HEK293 (cell line): ENCODE data around the gene PTPRN2.

Source experiments
- CTCF ChIA-PET: fragments of 350-600 bp; formaldehyde crosslinking; extraction: SDS; loops from one replicate; lab custom pipeline; 2021; ENCODE audit warnings: antibody characterized with exemption; lab: Yijun Ruan, JAX
- POLR2A ChIA-PET: fragments of 300-600 bp; formaldehyde crosslinking; extraction: SDS; loops from one replicate; lab custom pipeline; 2020; ENCODE audit warnings: antibody characterized with exemption, inconsistent platforms; lab: Yijun Ruan, JAX
- H3K27ac ChIP-seq: fragments of 200-500 bp; sonication (Bioruptor generic); 2 replicates; pipeline ENCODE4 v1.5.1; 2014; ENCODE audit warnings: low read depth, low read length, control low read depth, inconsistent platforms; ENCODE audit errors: extremely low read depth
- H3K36me3 ChIP-seq, 2 experiments: fragments of 200-500 bp in 1 of 2; sonication (Bioruptor generic) in 1 of 2; 1 replicate in 1 of 2; 2 replicates in 1 of 2; pipeline ENCODE4 v1.5.1; 2014 to 2017; ENCODE audit warnings: inconsistent platforms in 2 of 2, low read length in 2 of 2; ENCODE audit not compliant: control insufficient read depth in 2 of 2, insufficient read depth in 1 of 2
- H3K4me1 ChIP-seq: fragments of 200-500 bp; sonication (Bioruptor generic); 2 replicates; pipeline ENCODE4 v1.5.1; 2014; ENCODE audit warnings: mild to moderate bottlenecking, low read length, inconsistent platforms; ENCODE audit not compliant: control insufficient read depth, insufficient read depth
- H3K4me3 ChIP-seq: 2 replicates; pipeline ENCODE4 v1.5.1; 2011; ENCODE audit warnings: low read depth, mild to moderate bottlenecking, control low read depth, low read length, moderate library complexity
- H3K9me3 ChIP-seq: fragments of 200-500 bp; sonication (Bioruptor generic); 2 replicates; pipeline ENCODE4 v1.5.1; 2014; ENCODE audit warnings: low read depth, low read length, inconsistent platforms; ENCODE audit not compliant: control insufficient read depth, insufficient read depth
- GLIS2 ChIP-seq: fragments of 450-650 bp; formaldehyde crosslinking; IDR thresholded peaks from 2 replicates; pipeline ENCODE4 v1.5.1; 2016; ENCODE audit warnings: missing biosample characterization, missing genetic modification characterization
- HOXC10 ChIP-seq: sonication (generic); formaldehyde crosslinking; IDR thresholded peaks from 2 replicates; pipeline ENCODE4 v1.8.1; 2023; ENCODE audit warnings: mild to moderate bottlenecking, missing genetic modification reagents
- TRIM28 ChIP-seq: IDR thresholded peaks from 2 replicates; pipeline ENCODE4 v1.6.1; 2011; ENCODE audit warnings: low read length, control low read depth, borderline replicate concordance
- ZIC2 ChIP-seq: fragments of 450-650 bp; formaldehyde crosslinking; IDR thresholded peaks from 2 replicates; pipeline ENCODE4 v1.5.1; 2016; ENCODE audit warnings: missing biosample characterization, missing genetic modification characterization
- ZNF16 ChIP-seq: fragments of 450-650 bp; formaldehyde crosslinking; IDR thresholded peaks from 2 replicates; pipeline ENCODE4 v1.5.1; 2016; ENCODE audit warnings: low read depth, missing biosample characterization, missing genetic modification characterization
- ZNF354C ChIP-seq: fragments of 450-650 bp; formaldehyde crosslinking; IDR thresholded peaks from 2 replicates; pipeline ENCODE4 v1.5.1; 2016; ENCODE audit warnings: missing biosample characterization, missing genetic modification characterization, low read depth, borderline replicate concordance
- ZNF514 ChIP-seq: fragments of 450-650 bp; formaldehyde crosslinking; IDR thresholded peaks from 2 replicates; pipeline ENCODE4 v1.5.1; 2016; ENCODE audit warnings: missing biosample characterization, missing genetic modification characterization
- ZNF544 ChIP-seq: fragments of 450-650 bp; formaldehyde crosslinking; IDR thresholded peaks from 2 replicates; pipeline ENCODE4 v1.5.0; 2017; ENCODE audit warnings: missing biosample characterization, missing genetic modification characterization
- ZNF658 ChIP-seq: fragments of 450-650 bp; formaldehyde crosslinking; IDR thresholded peaks from 2 replicates; pipeline ENCODE4; 2016; ENCODE audit warnings: missing biosample characterization, missing genetic modification characterization
- ZNF670 ChIP-seq: fragments of 450-650 bp; formaldehyde crosslinking; IDR thresholded peaks from 2 replicates; pipeline ENCODE4 v1.5.1; 2016; ENCODE audit warnings: missing biosample characterization, missing genetic modification characterization, low read depth
- ZNF677 ChIP-seq: fragments of 450-650 bp; IDR thresholded peaks from 2 replicates; pipeline ENCODE4 v1.5.0; 2018; ENCODE audit warnings: missing biosample characterization, mild to moderate bottlenecking, missing genetic modification characterization, moderate library complexity
- ZNF707 ChIP-seq: fragments of 450-650 bp; formaldehyde crosslinking; IDR thresholded peaks from 2 replicates; pipeline ENCODE4 v1.5.1; 2016; ENCODE audit warnings: missing biosample characterization, missing genetic modification characterization
- ZNF76 ChIP-seq: fragments of 450-650 bp; formaldehyde crosslinking; IDR thresholded peaks from 2 replicates; pipeline ENCODE4; 2016; ENCODE audit warnings: low read depth, missing biosample characterization, missing genetic modification characterization, borderline replicate concordance
- ZNF791 ChIP-seq: fragments of 450-650 bp; formaldehyde crosslinking; IDR thresholded peaks from 2 replicates; pipeline ENCODE4 v1.5.1; 2016; ENCODE audit warnings: missing biosample characterization, missing genetic modification characterization
- TF ChIP-seq, protein P1 (sequence below): fragments of 450-650 bp; formaldehyde crosslinking; IDR thresholded peaks from 2 replicates; pipeline ENCODE4 v1.5.1; 2016; ENCODE audit warnings: missing biosample characterization, missing genetic modification characterization
- TF ChIP-seq, protein P2 (sequence below): fragments of 450-650 bp; IDR thresholded peaks from 2 replicates; pipeline ENCODE4 v1.5.1; 2018; ENCODE audit warnings: missing biosample characterization, missing genetic modification characterization
- TF ChIP-seq, protein P3 (sequence below): fragments of 450-650 bp; formaldehyde crosslinking; optimal IDR thresholded peaks from 2 replicates; pipeline ENCODE3; 2016; ENCODE audit warnings: missing biosample characterization, mild to moderate bottlenecking, missing genetic modification characterization
- TF ChIP-seq, protein P4 (sequence below): fragments of 450-650 bp; formaldehyde crosslinking; IDR thresholded peaks from 2 replicates; pipeline ENCODE4 v1.5.1; 2016; ENCODE audit warnings: missing biosample characterization, missing genetic modification characterization

Gene PTPRN2

GRCh38 chr7:157708919-157709295 is 878.7 kb downstream of the PTPRN2 start:
- POLR2A ChIA-PET: no interaction called here
- Histone ChIP-seq H3K27ac (no peak overlapping the region), H3K4me1 (no peaks in the 10 kb centered on the region), H3K9me3 (no peaks in the 10 kb centered on the region), H3K36me3 (no peaks in the 10 kb centered on the region), H3K4me3 (no peak overlapping the region)
- CTCF ChIA-PET: no interaction called here
- TF ChIP-seq, protein P1, sequence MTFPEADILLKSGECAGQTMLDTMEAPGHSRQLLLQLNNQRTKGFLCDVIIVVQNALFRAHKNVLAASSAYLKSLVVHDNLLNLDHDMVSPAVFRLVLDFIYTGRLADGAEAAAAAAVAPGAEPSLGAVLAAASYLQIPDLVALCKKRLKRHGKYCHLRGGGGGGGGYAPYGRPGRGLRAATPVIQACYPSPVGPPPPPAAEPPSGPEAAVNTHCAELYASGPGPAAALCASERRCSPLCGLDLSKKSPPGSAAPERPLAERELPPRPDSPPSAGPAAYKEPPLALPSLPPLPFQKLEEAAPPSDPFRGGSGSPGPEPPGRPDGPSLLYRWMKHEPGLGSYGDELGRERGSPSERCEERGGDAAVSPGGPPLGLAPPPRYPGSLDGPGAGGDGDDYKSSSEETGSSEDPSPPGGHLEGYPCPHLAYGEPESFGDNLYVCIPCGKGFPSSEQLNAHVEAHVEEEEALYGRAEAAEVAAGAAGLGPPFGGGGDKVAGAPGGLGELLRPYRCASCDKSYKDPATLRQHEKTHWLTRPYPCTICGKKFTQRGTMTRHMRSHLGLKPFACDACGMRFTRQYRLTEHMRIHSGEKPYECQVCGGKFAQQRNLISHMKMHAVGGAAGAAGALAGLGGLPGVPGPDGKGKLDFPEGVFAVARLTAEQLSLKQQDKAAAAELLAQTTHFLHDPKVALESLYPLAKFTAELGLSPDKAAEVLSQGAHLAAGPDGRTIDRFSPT (tag by site-specific recombination): no peak
- no peak for TF ChIP-seq ZNF707
- no peak for TF ChIP-seq ZNF16 (tag by site-specific recombination)
- no peak for TF ChIP-seq TRIM28
- no peak for TF ChIP-seq HOXC10 (CRISPR knock-in tag)
- peak; percentile 80 for TF ChIP-seq ZIC2 (tag by site-specific recombination)
- no peak for TF ChIP-seq ZNF791 (tag by site-specific recombination)
- TF ChIP-seq, protein P2, sequence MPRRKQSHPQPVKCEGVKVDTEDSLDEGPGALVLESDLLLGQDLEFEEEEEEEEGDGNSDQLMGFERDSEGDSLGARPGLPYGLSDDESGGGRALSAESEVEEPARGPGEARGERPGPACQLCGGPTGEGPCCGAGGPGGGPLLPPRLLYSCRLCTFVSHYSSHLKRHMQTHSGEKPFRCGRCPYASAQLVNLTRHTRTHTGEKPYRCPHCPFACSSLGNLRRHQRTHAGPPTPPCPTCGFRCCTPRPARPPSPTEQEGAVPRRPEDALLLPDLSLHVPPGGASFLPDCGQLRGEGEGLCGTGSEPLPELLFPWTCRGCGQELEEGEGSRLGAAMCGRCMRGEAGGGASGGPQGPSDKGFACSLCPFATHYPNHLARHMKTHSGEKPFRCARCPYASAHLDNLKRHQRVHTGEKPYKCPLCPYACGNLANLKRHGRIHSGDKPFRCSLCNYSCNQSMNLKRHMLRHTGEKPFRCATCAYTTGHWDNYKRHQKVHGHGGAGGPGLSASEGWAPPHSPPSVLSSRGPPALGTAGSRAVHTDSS (tag by site-specific recombination): no peak

DNA sequence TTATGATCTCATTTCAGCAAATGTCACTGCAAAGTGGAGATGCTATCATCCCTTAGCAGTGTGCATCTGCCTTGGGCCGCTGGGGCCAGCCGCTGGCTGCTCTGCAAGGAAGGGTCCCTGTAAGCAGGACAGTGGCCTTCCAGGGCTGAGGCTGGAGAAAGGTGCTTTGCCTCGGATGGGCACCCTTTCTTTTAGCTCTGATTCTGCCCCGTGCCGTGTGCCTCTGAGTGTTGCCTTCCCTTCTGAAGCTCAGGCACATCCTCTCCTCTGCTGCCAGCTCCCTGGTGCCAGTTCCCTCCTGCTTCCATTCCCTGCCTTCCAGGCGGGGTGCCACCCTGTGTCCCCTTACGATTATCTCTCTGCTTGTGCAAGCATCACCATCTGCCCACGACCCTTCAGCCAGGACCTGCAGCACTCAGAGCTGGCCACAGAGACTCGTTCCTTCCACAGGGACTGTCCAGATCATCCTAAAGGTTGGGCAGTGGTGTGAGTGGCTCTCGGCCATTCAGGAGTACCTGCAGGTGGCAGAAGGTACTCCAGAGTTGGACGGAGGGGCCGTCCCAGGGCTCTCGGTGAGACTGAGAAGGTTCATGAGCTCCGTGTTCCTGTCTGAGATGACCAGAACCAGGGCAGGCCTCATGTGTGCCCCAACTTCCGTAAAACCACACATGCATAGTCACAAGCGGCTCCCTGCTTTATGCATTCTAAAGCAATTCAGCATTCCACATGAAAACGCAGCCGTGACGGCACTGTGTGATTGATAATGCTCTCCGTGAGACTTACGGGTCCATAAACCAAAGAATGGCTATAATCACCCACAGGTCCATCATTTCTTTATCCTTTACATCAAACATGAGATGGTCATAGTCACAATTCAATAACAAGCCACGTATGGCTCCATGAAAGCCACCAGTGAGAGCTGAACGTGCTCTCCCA is 879.4 kb downstream of the PTPRN2 start:
- Histone ChIP-seq H3K36me3 (no peaks in the 10 kb centered on the region), H3K4me3 (no peak overlapping the region), H3K9me3 (no peaks in the 10 kb centered on the region), H3K4me1 (no peaks in the 10 kb centered on the region), H3K27ac (no peak overlapping the region)
- CTCF ChIA-PET: no interaction called here
- POLR2A ChIA-PET: no interaction called here
- no peak for TF ChIP-seq ZNF677 (tag by site-specific recombination)
- TF ChIP-seq ZNF544 (tag by site-specific recombination): no peak
- TF ChIP-seq ZNF670: no peak
- TF ChIP-seq ZNF354C (tag by site-specific recombination): no peak
- TF ChIP-seq, protein P3, sequence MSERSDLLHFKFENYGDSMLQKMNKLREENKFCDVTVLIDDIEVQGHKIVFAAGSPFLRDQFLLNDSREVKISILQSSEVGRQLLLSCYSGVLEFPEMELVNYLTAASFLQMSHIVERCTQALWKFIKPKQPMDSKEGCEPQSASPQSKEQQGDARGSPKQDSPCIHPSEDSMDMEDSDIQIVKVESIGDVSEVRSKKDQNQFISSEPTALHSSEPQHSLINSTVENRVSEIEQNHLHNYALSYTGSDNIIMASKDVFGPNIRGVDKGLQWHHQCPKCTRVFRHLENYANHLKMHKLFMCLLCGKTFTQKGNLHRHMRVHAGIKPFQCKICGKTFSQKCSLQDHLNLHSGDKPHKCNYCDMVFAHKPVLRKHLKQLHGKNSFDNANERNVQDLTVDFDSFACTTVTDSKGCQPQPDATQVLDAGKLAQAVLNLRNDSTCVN (tag by site-specific recombination): no peak
- no peak for TF ChIP-seq ZNF76 (tag by site-specific recombination)
- no peak for TF ChIP-seq ZNF514 (tag by site-specific recombination)
- TF ChIP-seq, protein P4, sequence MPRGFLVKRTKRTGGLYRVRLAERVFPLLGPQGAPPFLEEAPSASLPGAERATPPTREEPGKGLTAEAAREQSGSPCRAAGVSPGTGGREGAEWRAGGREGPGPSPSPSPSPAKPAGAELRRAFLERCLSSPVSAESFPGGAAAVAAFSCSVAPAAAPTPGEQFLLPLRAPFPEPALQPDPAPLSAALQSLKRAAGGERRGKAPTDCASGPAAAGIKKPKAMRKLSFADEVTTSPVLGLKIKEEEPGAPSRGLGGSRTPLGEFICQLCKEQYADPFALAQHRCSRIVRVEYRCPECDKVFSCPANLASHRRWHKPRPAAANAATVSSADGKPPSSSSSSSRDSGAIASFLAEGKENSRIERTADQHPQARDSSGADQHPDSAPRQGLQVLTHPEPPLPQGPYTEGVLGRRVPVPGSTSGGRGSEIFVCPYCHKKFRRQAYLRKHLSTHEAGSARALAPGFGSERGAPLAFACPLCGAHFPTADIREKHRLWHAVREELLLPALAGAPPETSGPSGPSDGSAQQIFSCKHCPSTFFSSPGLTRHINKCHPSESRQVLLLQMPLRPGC (tag by site-specific recombination): no peak
- no peak for TF ChIP-seq ZNF658 (tag by site-specific recombination)
- TF ChIP-seq GLIS2: no peak
